HG03469 (cell line): ENCODE measurements around the gene RAPGEF5.

Source experiments
- ATAC-seq: cut with Tn5 transposase; IDR thresholded peaks from one replicate; pipeline ENCODE4 v1.9.1; 2021; ENCODE audit warnings: mild to moderate bottlenecking, moderate library complexity, moderate number of reproducible peaks; ENCODE audit not compliant: unreplicated experiment

Gene RAPGEF5

GRCh38 chr7:22350466-22351328 lies 6.3 kb downstream of the RAPGEF5 start:
- ATAC-seq: no peak

- ATAC-seq: no peak
These were observed 8.6 kb downstream of the RAPGEF5 start for GRCh38 chr7:22348379-22348778.

GRCh38 chr7:22346383-22347107 lies 10.4 kb downstream of the RAPGEF5 start:
- ATAC-seq: no peak

- ATAC-seq: no peak
These were observed 12.3 kb downstream of the RAPGEF5 start for GRCh38 chr7:22344655-22345054.

GRCh38 chr7:22343612-22344011 lies 13.3 kb downstream of the RAPGEF5 start:
- no peak for ATAC-seq

- no peak for ATAC-seq
These were observed 13.9 kb downstream of the RAPGEF5 start for GRCh38 chr7:22343071-22343470.

GRCh38 chr7:22339725-22340390 lies 17.1 kb downstream of the RAPGEF5 start:
- ATAC-seq: no peak

- no peak for ATAC-seq
These were observed 18.1 kb downstream of the RAPGEF5 start for GRCh38 chr7:22338877-22339276.

- no peak for ATAC-seq
These were observed 18.5 kb downstream of the RAPGEF5 start for GRCh38 chr7:22338411-22338810.

GRCh38 chr7:22333680-22334141 lies 23.2 kb downstream of the RAPGEF5 start:
- ATAC-seq: no peak

GRCh38 chr7:22332461-22332870 lies 24.5 kb downstream of the RAPGEF5 start:
- ATAC-seq: no peak

GRCh38 chr7:22331704-22332103 lies 25.2 kb downstream of the RAPGEF5 start:
- ATAC-seq: no peak

GRCh38 chr7:22330903-22331302 lies 26.1 kb downstream of the RAPGEF5 start:
- no peak for ATAC-seq

- ATAC-seq: no peak
These were observed 27.0 kb downstream of the RAPGEF5 start for GRCh38 chr7:22329816-22330524.

- ATAC-seq: no peak
These were observed 30.8 kb downstream of the RAPGEF5 start for GRCh38 chr7:22326181-22326580.

GRCh38 chr7:22325671-22326070 lies 31.3 kb downstream of the RAPGEF5 start:
- no peak for ATAC-seq

- no peak for ATAC-seq
These were observed 33.2 kb downstream of the RAPGEF5 start for GRCh38 chr7:22323714-22324113.

- ATAC-seq: no peak
These were observed 36.5 kb downstream of the RAPGEF5 start for GRCh38 chr7:22320416-22320815.

- ATAC-seq: no peak
These were observed 37.2 kb downstream of the RAPGEF5 start for GRCh38 chr7:22319424-22320403.

- ATAC-seq: no peak
These were observed 38.6 kb downstream of the RAPGEF5 start for GRCh38 chr7:22318376-22318775.
